PC-3 (cell line): ENCODE measurements around the gene COL15A1. TPM values are rescaled to one million over a fixed set of nuclear protein-coding genes. Genes with fewer than 3 reads are reported as not detected.

Experiments
- ATAC-seq: fragments of 200-7000 bp; cut with Tn5 transposase; 2 replicates; pipeline ENCODE4 v1.9.1; 2020; ENCODE audit warnings: mild to moderate bottlenecking, moderate library complexity
- BruUV-seq: library from RNA; stranded (reverse); fragments of 400-500 nt; replicated peaks from 2 replicates; lab custom pipeline; 2021; lab: Mats Ljungman, UMichigan
- CTCF ChIA-PET: fragments of 300-600 bp; sonication (Branson Sonifier 250); formaldehyde crosslinking; loops from one replicate; lab custom pipeline; 2022; ENCODE audit warnings: antibody characterized with exemption; lab: Charles Lee
- POLR2A ChIA-PET: fragments of 300-600 bp; sonication (Branson Sonifier 250); formaldehyde crosslinking; loops from one replicate; lab custom pipeline; 2022; ENCODE audit warnings: antibody characterized with exemption; ENCODE audit not compliant: unreplicated experiment; lab: Charles Lee
- DNase-seq: peaks from one replicate; pipeline ENCODE4 v3.0.0-alpha.2; 2015
- H2AFZ ChIP-seq: fragments of 300-600 bp; sonication (generic); 2 replicates; pipeline ENCODE4 v1.6.0; 2016; ENCODE audit warnings: antibody characterized with exemption, low read length
- H3F3A ChIP-seq: fragments of 300-600 bp; sonication (generic); one replicate; pipeline ENCODE4 v1.6.0; 2017; ENCODE audit warnings: antibody characterized with exemption, low read length, control low read depth, mild to moderate bottlenecking; ENCODE audit not compliant: unreplicated experiment
- H3K27ac ChIP-seq: fragments of 300-600 bp; sonication (generic); 2 replicates; pipeline ENCODE4 v1.5.1; 2016; ENCODE audit warnings: mild to moderate bottlenecking, low read length
- H3K27me3 ChIP-seq: fragments of 300-600 bp; sonication (generic); 2 replicates; pipeline ENCODE4 v1.6.1; 2016; ENCODE audit warnings: low read length, mixed read lengths
- H3K36me3 ChIP-seq: fragments of 300-600 bp; sonication (generic); 2 replicates; pipeline ENCODE4 v1.6.1; 2016; ENCODE audit warnings: low read depth, mixed run types, low read length, mixed read lengths
- H3K4me1 ChIP-seq: fragments of 300-600 bp; sonication (generic); 2 replicates; pipeline ENCODE4 v1.5.1; 2016; ENCODE audit warnings: low read length; ENCODE audit not compliant: insufficient read depth
- H3K4me2 ChIP-seq: fragments of 300-600 bp; sonication (generic); 2 replicates; pipeline ENCODE4 v1.6.0; 2016; ENCODE audit warnings: low read length
- H3K4me3 ChIP-seq: fragments of 300-600 bp; sonication (generic); 2 replicates; pipeline ENCODE4 v1.5.1; 2016; ENCODE audit warnings: mild to moderate bottlenecking, low read length, mixed read lengths
- H3K79me2 ChIP-seq: fragments of 300-600 bp; sonication (generic); 2 replicates; pipeline ENCODE4 v1.6.1; 2017; ENCODE audit warnings: low read length, mixed read lengths
- H3K9ac ChIP-seq: fragments of 300-600 bp; sonication (generic); 2 replicates; pipeline ENCODE4 v1.6.0; 2016; ENCODE audit warnings: mild to moderate bottlenecking, low read length
- H3K9me2 ChIP-seq: fragments of 300-600 bp; sonication (generic); replicated peaks from 2 replicates; pipeline ENCODE4 v1.6.1; 2016; ENCODE audit warnings: mixed run types, low read length, mixed read lengths
- H3K9me3 ChIP-seq: fragments of 300-600 bp; sonication (generic); 2 replicates; pipeline ENCODE4 v1.6.1; 2016; ENCODE audit warnings: low read length, mixed read lengths
- H4K20me1 ChIP-seq: fragments of 300-600 bp; sonication (generic); 2 replicates; pipeline ENCODE4 v1.6.1; 2016; ENCODE audit warnings: low read length, mixed read lengths
- EZH2 ChIP-seq: fragments of 300-600 bp; sonication (generic); IDR thresholded peaks from one replicate; pipeline ENCODE4 v1.6.1; 2017; ENCODE audit warnings: antibody characterized with exemption, mild to moderate bottlenecking, low read length; ENCODE audit not compliant: unreplicated experiment
- EZH2phosphoT487 ChIP-seq: fragments of 300-600 bp; sonication (generic); IDR thresholded peaks from 2 replicates; pipeline ENCODE4 v1.6.1; 2018; ENCODE audit warnings: mild to moderate bottlenecking, antibody characterized with exemption, low read length, borderline replicate concordance
- intact Hi-C: fragments of 100-400 bp; cut with micrococcal nuclease; formaldehyde crosslinking; loops from 2 replicates; pipeline ENCODE4 v1.9.0; 2023
- total RNA-seq: library from RNA; depleted of rRNA; stranded (reverse); fragments of >200 nt; gene quantifications from 2 replicates; pipeline ENCODE4 v1.2.3, GENCODE V29; 2014
- TF ChIP-seq, protein P1 (sequence below): fragments of 300-600 bp; sonication (generic); conservative IDR thresholded peaks from 2 replicates; pipeline ENCODE4 v1.5.1; 2017; ENCODE audit warnings: antibody characterized with exemption, low read depth, mild to moderate bottlenecking, low read length

Gene COL15A1
- total RNA-seq, 1 experiment from 2014 or later = 0.04 TPM

DNA sequence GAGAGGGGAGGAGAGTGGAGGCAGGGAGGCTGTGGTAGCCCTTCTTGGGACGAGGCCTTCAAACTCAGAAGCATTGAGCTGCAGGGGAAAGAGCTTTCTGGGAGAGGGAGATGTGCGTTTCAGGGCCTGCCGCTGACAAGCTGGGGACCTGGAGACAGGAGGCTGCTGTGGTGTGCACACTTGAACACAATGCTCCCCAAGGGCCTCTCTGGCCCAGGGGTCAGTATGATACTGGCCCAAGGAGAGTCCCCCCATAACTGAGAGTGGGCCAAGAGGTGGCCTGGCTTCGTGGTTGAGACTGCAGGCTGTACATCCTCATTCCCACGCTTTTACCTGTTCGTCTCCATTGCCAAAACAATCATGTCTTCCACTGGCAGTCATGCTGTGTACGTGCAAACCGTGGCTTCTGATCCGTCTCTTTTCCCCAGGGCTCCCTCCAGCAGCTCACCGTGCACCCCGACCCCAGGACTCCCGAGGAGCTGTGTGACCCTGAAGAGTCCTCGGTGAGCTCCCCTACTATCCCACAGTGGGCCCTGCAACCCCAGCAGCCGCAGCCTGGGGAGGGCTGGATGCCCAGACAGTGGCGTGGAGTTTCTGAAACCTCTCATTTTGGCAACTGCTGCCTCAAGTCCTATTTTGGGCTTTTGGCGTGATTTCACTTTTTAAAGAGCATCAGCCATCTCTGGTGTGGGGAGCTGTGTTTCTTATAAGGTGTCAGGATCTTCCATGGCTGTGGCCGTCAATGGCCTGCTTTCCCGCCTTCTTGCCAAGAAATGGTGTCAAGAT, 43.4 kb downstream of the COL15A1 start:
- no peaks in the 10 kb centered on the region for H3K36me3 ChIP-seq
- no peak overlapping the region for H2AFZ ChIP-seq
- intact Hi-C loops = no loop called here
- H3K27me3 ChIP-seq = no peaks in the 10 kb centered on the region
- no peaks in the 10 kb centered on the region for H3F3A ChIP-seq
- no peak for DNase-seq
- H3K4me2 ChIP-seq = no peak overlapping the region
- ATAC-seq = no peak
- H3K9me3 ChIP-seq = no peaks in the 10 kb centered on the region
- no peak overlapping the region for H3K27ac ChIP-seq
- no peaks in the 10 kb centered on the region for H3K9me2 ChIP-seq
- H4K20me1 ChIP-seq = no peaks in the 10 kb centered on the region
- H3K4me1 ChIP-seq = peaks cover 16% of the 10 kb centered on the region
- TF ChIP-seq, protein P1, sequence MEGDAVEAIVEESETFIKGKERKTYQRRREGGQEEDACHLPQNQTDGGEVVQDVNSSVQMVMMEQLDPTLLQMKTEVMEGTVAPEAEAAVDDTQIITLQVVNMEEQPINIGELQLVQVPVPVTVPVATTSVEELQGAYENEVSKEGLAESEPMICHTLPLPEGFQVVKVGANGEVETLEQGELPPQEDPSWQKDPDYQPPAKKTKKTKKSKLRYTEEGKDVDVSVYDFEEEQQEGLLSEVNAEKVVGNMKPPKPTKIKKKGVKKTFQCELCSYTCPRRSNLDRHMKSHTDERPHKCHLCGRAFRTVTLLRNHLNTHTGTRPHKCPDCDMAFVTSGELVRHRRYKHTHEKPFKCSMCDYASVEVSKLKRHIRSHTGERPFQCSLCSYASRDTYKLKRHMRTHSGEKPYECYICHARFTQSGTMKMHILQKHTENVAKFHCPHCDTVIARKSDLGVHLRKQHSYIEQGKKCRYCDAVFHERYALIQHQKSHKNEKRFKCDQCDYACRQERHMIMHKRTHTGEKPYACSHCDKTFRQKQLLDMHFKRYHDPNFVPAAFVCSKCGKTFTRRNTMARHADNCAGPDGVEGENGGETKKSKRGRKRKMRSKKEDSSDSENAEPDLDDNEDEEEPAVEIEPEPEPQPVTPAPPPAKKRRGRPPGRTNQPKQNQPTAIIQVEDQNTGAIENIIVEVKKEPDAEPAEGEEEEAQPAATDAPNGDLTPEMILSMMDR = no peak
- TF ChIP-seq EZH2 (no peak), EZH2phosphoT487 (no peak)
- CTCF ChIA-PET = no interaction called here
- no peak overlapping the region for H3K4me3 ChIP-seq
- H3K79me2 ChIP-seq = no peaks in the 10 kb centered on the region
- no peak overlapping the region for H3K9ac ChIP-seq
- POLR2A ChIA-PET = no interaction called here
- no TSS peak for BruUV-seq

DNA sequence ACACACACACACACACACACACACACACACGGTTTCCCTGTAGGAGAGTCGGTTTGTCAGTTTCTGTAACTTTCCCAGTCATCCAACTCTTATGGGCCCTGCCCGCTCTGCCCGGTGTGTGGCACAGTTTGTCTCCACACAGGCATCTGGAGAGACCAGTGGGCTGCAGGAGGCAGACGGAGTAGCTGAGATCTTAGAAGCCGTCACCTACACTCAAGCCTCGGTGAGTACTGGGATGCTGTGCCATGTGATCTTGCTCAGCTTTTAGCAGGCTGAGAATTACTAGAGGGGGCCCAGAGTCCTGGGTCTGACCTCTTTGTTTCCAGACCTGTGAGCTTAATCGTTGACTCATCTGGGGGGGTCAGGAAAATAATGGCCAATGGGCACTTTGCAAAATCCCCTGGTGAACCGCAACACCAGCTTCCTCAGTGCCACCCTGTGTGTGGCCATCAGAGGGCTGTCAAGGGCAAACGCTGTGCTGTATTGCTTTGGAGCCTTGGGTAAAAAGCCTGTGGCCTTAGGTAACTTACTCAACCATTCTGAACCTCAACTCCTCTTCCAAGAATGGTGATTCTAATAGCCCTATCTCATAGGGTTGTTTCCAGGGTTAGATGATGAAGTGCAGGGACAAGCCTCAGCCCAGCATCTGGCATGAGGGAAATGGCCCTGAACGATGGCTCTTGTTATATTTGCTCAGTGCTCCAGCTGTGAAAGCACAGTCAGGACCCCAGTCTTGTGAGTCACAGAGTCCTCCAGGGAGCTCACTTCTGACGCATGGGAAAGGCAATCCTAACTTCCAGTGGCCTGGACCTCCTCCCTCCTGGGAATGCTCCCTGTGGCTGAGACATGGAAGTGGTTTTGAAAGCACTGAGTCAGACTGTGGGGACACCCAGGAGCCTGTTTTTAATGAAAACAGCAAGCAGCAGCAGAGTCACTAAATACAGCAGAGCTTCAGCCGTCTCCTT, 45.6 kb downstream of the COL15A1 start:
- Histone ChIP-seq H3K27me3 (no peaks in the 10 kb centered on the region), H4K20me1 (no peaks in the 10 kb centered on the region), H2AFZ (no peak overlapping the region), H3K27ac (peak overlapping the region; percentile 77), H3K36me3 (no peaks in the 10 kb centered on the region), H3K79me2 (no peaks in the 10 kb centered on the region), H3K9me3 (no peaks in the 10 kb centered on the region), H3K4me2 (peak overlapping the region; percentile 31), H3K4me3 (no peak overlapping the region), H3K4me1 (peaks cover 16% of the 10 kb centered on the region), H3K9me2 (no peaks in the 10 kb centered on the region), H3F3A (no peaks in the 10 kb centered on the region), H3K9ac (no peak overlapping the region; the same call in 1 of the 2 replicates)
- intact Hi-C loops = no loop called here
- TF ChIP-seq, protein P1 = peak; percentile 44
- no peak for TF ChIP-seq EZH2
- ChIA-PET POLR2A (no interaction called here), CTCF (interaction anchor here (0.6 to 1.1 kb wide), 5 partner anchors 141 to 242 kb away, joined by 3 to 7 read pairs (median 5); partner anchors contain the start of gene GALNT12)
- peak; percentile 94 for DNase-seq
- BruUV-seq = no TSS peak
- peak; percentile 99 for ATAC-seq
